ENCODE results near the gene THAP6.
"Not testable (repeated sequence)": the region's sequence is repeated elsewhere in the genome, so short reads cannot be mapped to it uniquely, and the experiment has no call there.

Gene THAP6

DNA sequence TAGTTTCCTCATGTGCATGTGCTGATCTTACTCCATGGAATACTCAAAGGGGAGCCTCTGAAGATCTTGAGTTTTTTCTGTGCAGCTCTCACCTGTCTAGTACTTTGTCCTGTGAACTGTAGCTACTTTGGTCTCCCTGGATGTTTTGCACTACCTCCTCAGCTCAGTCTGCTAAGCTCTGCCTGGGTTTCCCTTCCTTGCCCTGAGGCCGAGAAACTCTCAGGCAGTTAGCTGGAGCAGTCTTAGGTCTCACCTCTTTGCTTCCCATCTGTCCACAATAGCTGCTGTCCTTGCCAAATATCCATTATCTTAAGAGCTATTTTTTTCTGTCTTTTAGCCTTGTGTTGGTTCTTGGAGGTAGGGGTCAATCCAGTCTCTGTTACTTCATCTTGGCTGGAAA is 11.6 kb downstream of the THAP6 start:
- no peak for DNase-seq (ENCODE audit: low read depth)

GRCh38 chr4:75527482-75527881 is 13.2 kb downstream of the THAP6 start:
- no peak for DNase-seq (ENCODE audit: low read depth)

- no peak for DNase-seq (ENCODE audit: low read depth)
Observed at GRCh38 chr4:75530556-75531322, 16.5 kb downstream of the THAP6 start.

- not testable (repeated sequence) for DNase-seq (ENCODE audit: low read depth)
Observed at GRCh38 chr4:75531536-75532143, 17.4 kb downstream of the THAP6 start.

- DNase-seq (ENCODE audit: low read depth), result not testable (repeated sequence)
Observed at GRCh38 chr4:75533339-75533887, 19.1 kb downstream of the THAP6 start.

GRCh38 chr4:75533926-75534325 is 19.7 kb downstream of the THAP6 start:
- DNase-seq (ENCODE audit: low read depth), result not testable (repeated sequence)

- DNase-seq (ENCODE audit: low read depth), result not testable (repeated sequence)
Observed at GRCh38 chr4:75537308-75537707, 23.0 kb downstream of the THAP6 start.

DNA sequence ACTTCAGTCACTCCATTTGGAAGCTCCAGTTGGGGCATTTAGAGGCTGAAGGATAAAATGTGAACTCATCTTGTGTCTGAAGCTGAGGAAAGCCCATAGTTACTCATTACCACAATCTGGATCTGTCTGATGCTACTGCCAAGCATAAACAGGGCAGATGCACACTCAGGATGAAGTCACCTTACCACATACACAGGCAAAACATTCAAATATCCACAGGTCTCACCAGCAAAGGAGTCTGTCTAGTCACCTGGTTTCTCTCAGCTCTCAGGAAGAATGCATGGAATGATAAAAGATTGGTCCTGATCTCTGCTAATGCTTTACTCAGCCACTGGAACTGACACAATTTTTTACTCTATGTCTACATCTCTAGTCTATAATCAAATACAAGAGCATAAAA is 28.6 kb downstream of the THAP6 start:
- DNase-seq (ENCODE audit: low read depth), result peak; percentile 96

DNA sequence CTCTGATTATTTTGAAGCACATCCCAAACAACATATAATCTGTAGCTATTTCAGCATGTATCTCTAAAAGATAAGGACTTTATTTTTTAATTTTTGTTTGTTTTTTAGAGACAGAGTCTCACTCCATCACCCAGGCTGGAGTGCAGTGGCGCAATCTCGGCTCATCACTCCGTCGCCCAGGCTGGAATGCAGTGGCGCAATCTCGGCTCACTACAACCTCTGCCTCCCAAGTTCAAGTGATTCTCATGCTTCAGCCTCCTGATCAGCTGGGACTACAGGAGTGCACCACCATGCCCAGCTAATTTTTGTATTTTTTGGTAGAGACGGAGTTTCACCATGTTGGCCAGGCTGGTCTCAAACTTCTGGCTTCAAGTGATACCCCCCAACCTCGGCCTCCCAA is 29.9 kb downstream of the THAP6 start:
- DNase-seq (ENCODE audit: low read depth), result peak; percentile 56

DNA sequence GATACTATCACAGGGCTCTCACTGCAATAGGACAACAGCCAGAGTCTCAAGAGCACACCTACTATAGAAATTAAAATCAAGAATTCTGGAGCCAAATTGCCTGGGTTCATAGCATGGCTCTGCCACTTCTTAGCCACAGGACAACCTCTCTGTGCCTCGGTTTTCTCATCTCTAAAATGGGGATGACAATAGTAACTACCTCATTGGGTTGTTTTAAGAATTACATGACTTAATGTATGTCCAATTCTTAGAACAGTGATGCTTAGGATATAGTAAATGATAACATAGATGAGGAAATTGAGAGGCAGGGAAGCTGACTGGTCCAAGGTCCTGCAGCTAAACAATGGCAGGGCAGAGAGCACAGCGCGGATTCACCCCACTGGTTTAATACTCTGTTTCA is 30.6 kb downstream of the THAP6 start:
- DNase-seq (ENCODE audit: low read depth), result no peak

DNA sequence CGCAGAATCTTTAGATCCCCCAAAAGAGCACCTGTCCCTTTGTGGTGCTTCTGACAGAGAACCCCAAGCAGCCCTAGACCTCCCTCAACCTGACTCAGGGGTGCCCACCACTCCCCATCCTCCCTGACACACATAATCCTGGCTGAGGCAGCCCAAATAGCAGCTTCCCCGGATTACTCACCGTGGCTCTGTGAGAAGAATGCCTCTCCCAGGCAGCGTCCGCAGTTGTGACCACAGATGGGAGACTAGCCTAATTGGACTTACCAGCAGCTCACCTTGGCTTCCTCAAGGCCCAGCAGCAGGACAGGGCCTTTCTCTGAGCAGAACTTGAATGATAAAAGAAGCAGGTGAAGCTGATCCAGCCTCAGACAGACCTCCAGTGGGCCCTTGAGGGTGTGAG is 31.3 kb downstream of the THAP6 start:
- peak; percentile 63 for DNase-seq (ENCODE audit: low read depth)

DNA sequence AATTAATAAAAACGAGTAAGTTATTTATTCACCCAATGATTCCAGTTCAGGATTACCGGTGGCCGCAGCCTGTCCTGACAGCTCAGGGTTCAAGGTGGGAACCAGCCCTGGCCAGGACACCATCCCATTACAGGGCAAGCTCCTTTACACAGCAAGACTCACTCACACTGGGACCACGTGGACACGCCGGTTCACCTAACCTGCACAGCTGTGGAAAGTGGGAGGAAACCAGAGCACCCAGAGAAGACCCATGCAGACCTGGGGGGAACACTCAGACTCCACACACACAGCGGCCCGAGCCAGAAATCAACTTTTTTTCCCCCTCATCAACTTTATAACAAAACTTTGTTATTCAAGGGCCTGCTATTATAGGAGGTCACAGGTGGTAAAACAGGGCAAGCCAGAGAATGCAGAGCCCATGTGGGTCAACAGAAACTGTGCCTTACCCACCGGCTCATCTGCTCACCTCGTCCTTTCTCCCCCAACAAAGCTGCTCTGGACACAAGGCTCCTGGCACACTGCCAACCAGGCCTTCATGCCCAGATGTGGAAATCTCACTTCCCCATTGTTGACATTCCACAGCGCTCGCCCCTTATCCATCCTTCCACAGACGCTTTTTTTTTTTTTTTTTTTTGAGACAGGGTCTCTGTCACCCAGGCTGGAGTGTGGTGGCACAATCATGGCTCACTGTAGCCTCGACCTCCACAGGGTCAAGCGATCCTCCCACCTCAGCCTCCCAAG is 33.5 kb downstream of the THAP6 start:
- DNase-seq (ENCODE audit: low read depth), result peak; percentile 46

GRCh38 chr4:75549019-75549418 is 34.7 kb downstream of the THAP6 start:
- no peak for DNase-seq (ENCODE audit: low read depth)

GRCh38 chr4:75552452-75552851 is 38.2 kb downstream of the THAP6 start:
- no peak for DNase-seq (ENCODE audit: low read depth)

- peak; percentile 87 for DNase-seq (ENCODE audit: low read depth)
Observed at GRCh38 chr4:75555294-75556164, 41.3 kb downstream of the THAP6 start, which contains the start of gene ODAPH. Gene ODAPH (plus strand): TSS chr4:75556066. CDS start chr4:75556083, 17 bp downstream.

GRCh38 chr4:75557696-75558095 is 43.4 kb downstream of the THAP6 start:
- DNase-seq (ENCODE audit: low read depth), result no peak

DNA sequence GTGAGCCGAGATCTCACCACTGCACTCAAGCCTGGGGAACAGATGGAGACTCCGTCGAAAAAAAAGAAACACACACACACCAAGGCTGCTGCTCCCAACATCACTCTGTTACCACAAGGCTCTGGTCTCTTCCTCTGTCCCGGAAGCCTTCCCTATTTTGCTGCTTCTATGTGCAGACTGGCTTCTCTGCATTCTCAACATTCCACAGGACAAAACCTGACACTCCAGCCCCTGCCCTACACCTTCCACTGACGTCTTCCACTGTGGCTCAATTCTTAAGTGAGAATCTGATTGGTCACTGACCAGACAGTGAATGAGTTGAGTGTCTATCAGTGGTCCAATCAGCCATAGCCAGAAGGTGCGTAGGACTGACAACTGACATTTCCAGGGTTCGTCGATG is 47.5 kb downstream of the THAP6 start:
- peak; percentile 36 for DNase-seq (ENCODE audit: low read depth)

DNA sequence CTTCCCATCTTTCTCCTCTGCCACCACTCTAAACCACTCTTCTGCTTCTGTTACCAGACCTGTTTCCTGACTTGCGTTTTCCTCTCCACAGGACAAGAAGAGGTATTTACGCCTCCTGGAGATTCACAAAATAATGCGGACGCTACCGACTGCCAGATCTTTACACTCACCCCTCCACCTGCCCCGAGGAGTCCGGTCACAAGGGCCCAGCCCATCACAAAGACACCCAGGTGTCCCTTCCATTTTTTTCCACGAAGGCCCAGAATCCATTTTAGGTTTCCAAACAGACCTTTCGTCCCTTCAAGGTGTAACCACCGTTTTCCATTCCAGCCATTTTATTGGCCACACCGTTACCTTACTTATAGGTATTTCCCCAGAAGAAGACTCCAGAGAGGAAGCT is 49.8 kb downstream of the THAP6 start:
- DNase-seq (ENCODE audit: low read depth), result no peak

- no peak for DNase-seq (ENCODE audit: low read depth)
Observed at GRCh38 chr4:75565481-75565880, 51.2 kb downstream of the THAP6 start.

GRCh38 chr4:75566911-75567310 is 52.6 kb downstream of the THAP6 start:
- DNase-seq (ENCODE audit: low read depth), result no peak

- no peak for DNase-seq (ENCODE audit: low read depth)
Observed at GRCh38 chr4:75567725-75568124, 53.5 kb downstream of the THAP6 start.

Measured in iris pigment epithelial cell (primary cell).